Naive thymus-derived CD4-positive, alpha-beta T cell (primary cell): ENCODE measurements around the gene MUSK. TPM values are rescaled to one million over a fixed set of nuclear protein-coding genes. Genes with fewer than 3 reads are reported as not detected.
"Not testable (repeated sequence)": the region's sequence is repeated elsewhere in the genome, so short reads cannot be mapped to it uniquely, and the experiment has no call there.

Source experiments
- ATAC-seq: fragments of 150-1000 bp; cut with Tn5 transposase; 2 replicates; pipeline ENCODE4 v1.10.0; 2021; ENCODE audit warnings: mild to moderate bottlenecking, moderate library complexity
- CTCF ChIA-PET: fragments of 350-600 bp; sonication (Branson Sonifier 250); formaldehyde crosslinking; loops from one replicate; lab custom pipeline; 2021; ENCODE audit warnings: antibody characterized with exemption; lab: Charles Lee
- POLR2A ChIA-PET: fragments of 350-600 bp; sonication (Branson Sonifier 250); formaldehyde crosslinking; loops from one replicate; lab custom pipeline; 2021; ENCODE audit warnings: antibody characterized with exemption, inconsistent platforms; lab: Charles Lee
- DNase-seq, 9 donors: peaks; one replicate each; pipeline versions ENCODE4 v3.0.0 to v3.0.0-alpha.2; 2020 to 2022; ENCODE audit warnings: mixed read lengths in 1 of 9
- H3K27ac ChIP-seq: one replicate; pipeline ENCODE4 v1.7.0; 2013; ENCODE audit warnings: mild to moderate bottlenecking, low read depth, low read length, moderate library complexity
- H3K27me3 ChIP-seq, 2 donors: one replicate each; pipeline ENCODE4 v1.7.0; 2013; ENCODE audit warnings: low read length in 2 of 2, mild to moderate bottlenecking in 2 of 2, moderate library complexity in 2 of 2; ENCODE audit not compliant: control insufficient read depth in 2 of 2, insufficient read depth in 2 of 2
- H3K36me3 ChIP-seq, 3 experiments: 1 replicate in 2 of 3; 2 replicates in 1 of 3; pipeline ENCODE4 v1.7.0; 2013; ENCODE audit warnings: low read length in 3 of 3, mild to moderate bottlenecking in 3 of 3, moderate library complexity in 1 of 3; ENCODE audit not compliant: insufficient read depth in 3 of 3, control insufficient read depth in 2 of 3
- H3K4me1 ChIP-seq, 2 donors: one replicate each; pipeline ENCODE4 v1.7.0; 2013; ENCODE audit warnings: low read length in 2 of 2, mild to moderate bottlenecking in 2 of 2, moderate library complexity in 1 of 2; ENCODE audit not compliant: control insufficient read depth in 2 of 2, insufficient read depth in 2 of 2
- H3K4me3 ChIP-seq: 2 replicates; pipeline ENCODE4 v1.7.0; 2013; ENCODE audit warnings: mild to moderate bottlenecking, low read length
- H3K9me3 ChIP-seq, 3 experiments: 1 replicate in 2 of 3; 2 replicates in 1 of 3; pipeline ENCODE4 v1.7.0; 2013; ENCODE audit warnings: low read length in 3 of 3; ENCODE audit not compliant: control insufficient read depth in 2 of 3
- H3K27ac Mint-ChIP-seq, 9 donors: one replicate each; pipeline ENCODE4 v1.8.0; 2020 to 2022; ENCODE audit warnings: mixed read lengths in 9 of 9, mild to moderate bottlenecking in 8 of 9, moderate library complexity in 5 of 9, inconsistent platforms in 2 of 9
- H3K27me3 Mint-ChIP-seq, 5 donors: one replicate each; pipeline ENCODE4 v1.8.0; 2021 to 2022; ENCODE audit warnings: mixed read lengths in 5 of 5, mild to moderate bottlenecking in 1 of 5
- H3K36me3 Mint-ChIP-seq, 5 donors: one replicate each; pipeline ENCODE4 v1.8.0; 2020 to 2022; ENCODE audit warnings: mixed read lengths in 5 of 5, mild to moderate bottlenecking in 3 of 5, inconsistent platforms in 1 of 5
- H3K4me1 Mint-ChIP-seq, 7 donors: one replicate each; pipeline ENCODE4 v1.8.0; 2020 to 2022; ENCODE audit warnings: mixed read lengths in 7 of 7, mild to moderate bottlenecking in 3 of 7, inconsistent platforms in 1 of 7
- H3K4me3 Mint-ChIP-seq, 10 donors: one replicate each; pipeline ENCODE4 v1.8.0; 2020 to 2022; ENCODE audit warnings: mild to moderate bottlenecking in 10 of 10, mixed read lengths in 10 of 10, moderate library complexity in 6 of 10, inconsistent platforms in 2 of 10
- H3K9me3 Mint-ChIP-seq, 11 donors: one replicate each; pipeline ENCODE4 v1.8.0; 2020 to 2022; ENCODE audit warnings: mixed read lengths in 11 of 11, mild to moderate bottlenecking in 4 of 11, inconsistent platforms in 1 of 11, moderate library complexity in 1 of 11
- intact Hi-C, 2 donors: fragments of 100-400 bp; cut with micrococcal nuclease; formaldehyde crosslinking; loops; one replicate each; pipeline ENCODE4 v1.15.1; 2023
- polyA plus RNA-seq, 2 donors: library from polyadenylated mRNA; unstranded; fragments of 300-500 nt; fragmentation: Illumina TruSeq; gene quantifications; one replicate each; pipeline ENCODE4 v1.2.3, GENCODE V29; 2021
- total RNA-seq, 6 experiments: library from RNA in 5 of 6; stranded (reverse) in 5 of 6; gene quantifications; 1 replicate in 5 of 6; 2 replicates in 1 of 6; pipeline ENCODE4 v1.2.3 and lab custom pipeline; 2021 to 2026

The MUSK gene
- total and polyA plus RNA-seq, 7 experiments from 2014 or later = not detected

- CTCF ChIA-PET = no interaction called here
- intact Hi-C loops = no loop called here
Measured at GRCh38 chr9:110688329-110688728, 19.7 kb downstream of the MUSK start.

DNA sequence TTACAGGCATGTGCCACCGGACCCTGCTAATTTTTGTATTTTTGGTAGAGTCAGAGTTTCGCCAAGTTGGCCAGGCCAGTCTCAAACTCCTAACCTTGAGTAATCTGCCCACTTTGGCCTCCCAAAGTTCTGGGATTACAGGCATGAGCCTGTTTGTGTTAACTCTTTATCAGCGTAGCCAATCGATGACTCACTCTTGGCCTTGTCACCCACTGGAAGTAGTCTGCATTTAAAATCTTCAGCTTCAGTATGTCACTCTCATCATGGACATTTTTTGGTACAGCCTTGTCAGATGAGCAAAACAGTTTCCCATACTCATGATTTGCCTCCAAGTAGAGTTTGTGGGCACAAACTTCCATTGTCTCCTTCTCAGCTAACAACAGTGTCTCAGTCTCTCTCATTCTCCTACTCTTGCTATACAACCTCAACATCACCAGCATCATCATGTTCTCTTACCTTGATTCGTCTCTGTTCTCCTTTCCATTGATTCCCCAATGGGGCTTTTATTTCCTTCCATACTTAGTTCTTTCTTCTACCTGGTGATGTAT is 22.5 kb downstream of the MUSK start:
- peaks cover 0 to 5% (median 0%) of the 10 kb centered on the region in 11 donors for H3K9me3 Mint-ChIP-seq
- peaks cover 0 to 4% (median 0%) of the 10 kb centered on the region in 5 donors for H3K27me3 Mint-ChIP-seq
- intact Hi-C loops = no loop called here
- Histone ChIP-seq H3K27me3 (no peaks in the 10 kb centered on the region), H3K4me1 (no peaks in the 10 kb centered on the region), H3K4me3 (no peak overlapping the region), H3K36me3 (no peaks in the 10 kb centered on the region), H3K9me3 (no peaks in the 10 kb centered on the region), H3K27ac (no peak overlapping the region)
- POLR2A ChIA-PET = no interaction called here
- no peak for ATAC-seq
- no peak overlapping the region for H3K4me3 Mint-ChIP-seq
- no peak for DNase-seq
- H3K27ac Mint-ChIP-seq = no peak overlapping the region
- no peaks in the 10 kb centered on the region for H3K4me1 Mint-ChIP-seq
- CTCF ChIA-PET = no interaction called here
- H3K36me3 Mint-ChIP-seq = no peaks in the 10 kb centered on the region

More at GRCh38 chr9:110688329-110688728, 19.7 kb downstream of the MUSK start:
- no peak overlapping the region for H3K4me3 ChIP-seq
- no peaks in the 10 kb centered on the region for H3K27me3 ChIP-seq
- H3K36me3 ChIP-seq = no peaks in the 10 kb centered on the region
- Mint-ChIP-seq H3K36me3 (no peaks in the 10 kb centered on the region), H3K4me1 (no peaks in the 10 kb centered on the region), H3K9me3 (peaks cover 0 to 6% (median 0%) of the 10 kb centered on the region in 11 donors), H3K27ac (no peak overlapping the region), H3K4me3 (no peak overlapping the region), H3K27me3 (peaks cover 0 to 5% (median 0%) of the 10 kb centered on the region in 5 donors)
- no peaks in the 10 kb centered on the region for H3K4me1 ChIP-seq
- no peak overlapping the region for H3K27ac ChIP-seq
- POLR2A ChIA-PET = no interaction called here
- H3K9me3 ChIP-seq = no peaks in the 10 kb centered on the region
- ATAC-seq (no peak), DNase-seq (no peak)

DNA sequence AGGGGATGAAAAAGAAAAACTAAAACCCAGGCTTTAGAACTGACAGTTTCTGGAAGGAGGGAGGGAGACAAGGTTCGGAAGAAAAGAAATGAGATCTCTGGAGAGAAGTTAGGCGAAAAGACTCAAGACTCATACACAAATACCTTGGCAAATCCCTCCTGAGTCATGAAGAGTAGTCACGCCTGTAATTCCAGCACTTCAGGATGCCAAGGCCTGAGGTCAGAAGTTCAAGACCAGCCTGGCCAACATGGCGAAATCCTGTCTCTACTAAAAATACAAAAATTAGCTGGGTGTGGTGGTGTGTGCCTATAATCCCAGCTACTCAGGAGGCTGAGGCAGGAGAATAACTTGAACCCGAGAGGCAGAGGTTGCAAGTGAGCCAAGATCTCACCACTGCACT is 27.3 kb downstream of the MUSK start:
- POLR2A ChIA-PET, H3K4me1 Mint-ChIP-seq, H3K4me3 Mint-ChIP-seq, H3K4me3 ChIP-seq, H3K9me3 Mint-ChIP-seq, H3K27me3 Mint-ChIP-seq, ATAC-seq, H3K36me3 ChIP-seq, intact Hi-C loops, H3K27ac Mint-ChIP-seq, DNase-seq, CTCF ChIA-PET, H3K27me3 ChIP-seq, H3K4me1 ChIP-seq, H3K36me3 Mint-ChIP-seq, H3K27ac ChIP-seq, H3K9me3 ChIP-seq: not testable (repeated sequence)

GRCh38 chr9:110700953-110701352 is 32.4 kb downstream of the MUSK start:
- Histone ChIP-seq H3K4me3 (no peak overlapping the region), H3K36me3 (no peaks in the 10 kb centered on the region), H3K9me3 (no peaks in the 10 kb centered on the region), H3K27ac (no peak overlapping the region), H3K27me3 (no peaks in the 10 kb centered on the region), H3K4me1 (no peaks in the 10 kb centered on the region)
- Mint-ChIP-seq H3K27me3 (no peaks in the 10 kb centered on the region), H3K27ac (no peak overlapping the region), H3K36me3 (no peaks in the 10 kb centered on the region), H3K4me3 (no peak overlapping the region), H3K9me3 (peaks cover 0 to 2% (median 0%) of the 10 kb centered on the region in 11 donors), H3K4me1 (no peaks in the 10 kb centered on the region)
- CTCF ChIA-PET = no interaction called here
- intact Hi-C loops = no loop called here
- POLR2A ChIA-PET = no interaction called here
- ATAC-seq = no peak
- DNase-seq = no peak

DNA sequence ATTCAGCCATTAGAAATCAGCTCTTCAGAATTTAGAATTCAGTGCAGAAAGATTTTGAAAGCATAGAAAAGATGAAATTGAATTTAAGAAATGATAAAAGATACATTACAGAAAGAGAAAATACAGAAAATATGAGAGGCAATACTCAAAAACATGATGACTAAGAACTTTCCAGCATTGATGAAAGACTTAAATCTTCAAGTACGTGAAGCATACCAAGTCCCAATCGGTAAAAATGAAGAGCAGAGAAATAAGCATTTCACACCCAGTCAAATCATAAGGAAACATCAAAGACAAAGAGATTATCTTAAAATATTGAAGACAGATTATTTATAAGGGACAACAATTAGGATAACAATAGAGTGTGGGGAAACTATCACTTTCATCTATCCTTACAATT is 35.1 kb downstream of the MUSK start:
- Histone ChIP-seq H3K4me1 (no peaks in the 10 kb centered on the region), H3K27me3 (no peaks in the 10 kb centered on the region), H3K4me3 (no peak overlapping the region), H3K36me3 (no peaks in the 10 kb centered on the region), H3K27ac (no peak overlapping the region), H3K9me3 (no peaks in the 10 kb centered on the region)
- no peak for ATAC-seq
- peaks cover 0 to 2% (median 0%) of the 10 kb centered on the region in 11 donors for H3K9me3 Mint-ChIP-seq
- ChIA-PET POLR2A (no interaction called here), CTCF (no interaction called here)
- intact Hi-C loops = no loop called here
- no peaks in the 10 kb centered on the region for H3K4me1 Mint-ChIP-seq
- no peak for DNase-seq
- H3K27ac Mint-ChIP-seq = no peak overlapping the region
- H3K36me3 Mint-ChIP-seq = no peaks in the 10 kb centered on the region
- H3K27me3 Mint-ChIP-seq = no peaks in the 10 kb centered on the region
- H3K4me3 Mint-ChIP-seq = no peak overlapping the region

DNA sequence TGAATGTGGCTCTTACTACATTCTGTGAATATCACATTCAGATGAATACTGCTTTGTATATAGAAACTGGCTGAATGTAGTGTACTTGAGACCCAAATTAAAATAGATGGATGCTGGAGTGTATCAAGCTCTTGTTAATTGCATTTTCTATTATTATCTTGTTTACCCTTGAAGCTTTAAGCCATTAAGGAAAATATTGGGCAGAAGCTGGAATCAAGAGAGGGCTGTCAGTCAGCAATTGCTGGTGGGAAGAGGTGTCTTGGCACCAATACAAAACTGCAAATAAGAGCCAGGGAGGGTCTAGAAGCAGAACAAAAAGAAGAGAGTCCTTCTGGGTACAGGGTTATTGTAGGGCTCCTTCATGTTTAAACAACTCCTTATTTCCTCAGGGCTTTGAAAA is 38.8 kb downstream of the MUSK start:
- Histone ChIP-seq H3K4me3 (no peak overlapping the region), H3K9me3 (no peaks in the 10 kb centered on the region), H3K27me3 (no peaks in the 10 kb centered on the region), H3K27ac (no peak overlapping the region), H3K4me1 (no peaks in the 10 kb centered on the region), H3K36me3 (no peaks in the 10 kb centered on the region)
- ChIA-PET POLR2A (no interaction called here), CTCF (no interaction called here)
- DNase-seq (no peak), ATAC-seq (no peak)
- Mint-ChIP-seq H3K4me1 (no peaks in the 10 kb centered on the region), H3K4me3 (no peak overlapping the region), H3K36me3 (no peaks in the 10 kb centered on the region), H3K9me3 (no peaks in the 10 kb centered on the region), H3K27me3 (no peaks in the 10 kb centered on the region), H3K27ac (no peak overlapping the region)
- intact Hi-C loops = no loop called here

- Histone ChIP-seq H3K27me3 (no peaks in the 10 kb centered on the region), H3K4me3 (no peak overlapping the region), H3K9me3 (no peaks in the 10 kb centered on the region), H3K36me3 (no peaks in the 10 kb centered on the region), H3K4me1 (no peaks in the 10 kb centered on the region), H3K27ac (no peak overlapping the region)
- no peaks in the 10 kb centered on the region for H3K4me1 Mint-ChIP-seq
- no peaks in the 10 kb centered on the region for H3K36me3 Mint-ChIP-seq
- H3K27me3 Mint-ChIP-seq = peaks cover 0 to 5% (median 0%) of the 10 kb centered on the region in 5 donors
- no peak overlapping the region for H3K4me3 Mint-ChIP-seq
- no peak for ATAC-seq
- intact Hi-C loops = no loop called here
- ChIA-PET POLR2A (no interaction called here), CTCF (no interaction called here)
- H3K9me3 Mint-ChIP-seq = peaks cover 0 to 5% (median 0%) of the 10 kb centered on the region in 11 donors
- no peak for DNase-seq
- no peak overlapping the region for H3K27ac Mint-ChIP-seq
Measured at GRCh38 chr9:110710420-110710819, 41.8 kb downstream of the MUSK start.
